ENCODE data around the gene BLMH.
"Not testable (repeated sequence)": the region's sequence is repeated elsewhere in the genome, so short reads cannot be mapped to it uniquely, and the experiment has no call there.

BLMH gene

DNA sequence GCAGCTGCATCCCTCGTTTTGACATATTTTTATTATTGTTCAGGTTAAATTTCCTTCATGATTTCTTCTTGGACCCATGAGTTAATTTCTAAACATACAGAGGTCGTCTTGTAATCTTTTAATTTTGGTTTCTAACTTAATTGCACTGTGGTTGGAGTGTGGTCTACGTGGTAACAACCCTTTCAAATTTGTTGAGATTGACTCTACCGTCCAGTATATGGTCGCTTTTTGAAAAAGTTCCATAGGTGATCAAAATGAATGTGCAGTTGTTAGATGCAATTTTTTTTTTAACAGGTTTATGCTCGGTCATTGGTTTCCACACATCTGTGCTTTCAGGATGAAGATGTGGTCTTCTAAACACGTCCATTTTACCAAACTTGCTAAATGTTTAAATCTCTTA is 45.3 kb downstream of the BLMH start:
- no peak for DNase-seq

DNA sequence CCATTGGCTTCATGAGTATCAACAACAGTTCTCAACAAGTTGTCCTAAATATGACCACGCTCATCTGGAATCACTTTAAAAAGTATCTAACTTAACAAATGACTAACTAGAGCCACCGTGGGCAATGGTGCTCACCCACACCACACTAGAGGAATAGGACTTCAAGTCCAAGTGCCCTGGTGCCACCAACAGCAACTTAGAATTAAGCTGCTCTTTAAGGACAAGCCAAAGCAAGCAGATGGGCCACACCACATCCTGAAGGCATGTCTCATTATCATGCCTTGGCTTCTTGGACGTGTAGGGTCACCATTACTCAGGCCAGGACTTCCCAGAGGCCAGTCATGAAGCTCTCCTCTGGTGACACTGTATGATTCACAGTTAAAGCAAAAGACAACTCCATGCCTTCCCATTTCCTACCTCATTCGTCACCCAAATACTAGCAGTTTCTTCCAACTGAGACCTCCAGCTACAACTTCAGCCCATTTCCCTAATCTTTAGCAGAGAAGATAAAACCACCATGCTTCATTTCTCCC is 46.8 kb downstream of the BLMH start:
- DNase-seq = no peak

DNA sequence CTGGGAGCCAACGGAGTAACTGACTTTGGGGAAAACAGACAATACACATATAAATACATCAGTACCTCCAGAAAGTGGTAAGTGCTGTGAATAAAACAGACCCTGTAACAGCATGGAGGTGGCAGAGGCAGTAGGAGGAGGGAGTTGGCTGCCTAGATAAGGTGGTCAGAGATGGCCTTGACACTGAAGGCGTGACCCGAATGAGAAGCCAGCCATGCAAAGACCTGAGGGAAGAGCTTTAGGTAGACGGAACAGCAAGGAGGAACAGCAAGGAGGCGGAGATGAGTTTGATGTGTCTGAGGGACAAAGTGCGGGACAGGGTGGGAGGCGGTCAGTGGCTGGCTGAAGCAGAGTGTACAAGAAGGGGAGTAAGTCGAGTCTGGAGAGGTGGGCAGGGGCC is 48.2 kb downstream of the BLMH start:
- DNase-seq = no peak

DNA sequence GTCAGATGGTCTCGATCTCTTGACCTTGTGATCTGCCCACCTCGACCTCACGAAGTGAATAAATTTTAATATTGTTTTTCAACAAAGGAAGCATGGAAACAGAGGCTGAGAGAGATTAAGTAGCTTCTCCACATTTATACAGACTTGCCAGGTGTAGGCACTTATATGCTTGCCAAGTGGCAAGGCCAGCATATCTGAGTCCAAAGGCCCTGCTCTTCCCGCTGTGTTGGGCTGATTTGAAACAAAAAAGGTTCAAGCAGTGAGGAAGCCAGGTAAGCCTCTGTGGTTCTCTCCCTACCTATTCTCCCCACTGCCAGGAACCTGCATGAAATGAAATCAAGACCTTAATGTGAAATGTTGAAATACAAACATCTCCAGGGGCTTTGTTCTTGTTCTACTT is 48.7 kb downstream of the BLMH start:
- DNase-seq = no peak

DNA sequence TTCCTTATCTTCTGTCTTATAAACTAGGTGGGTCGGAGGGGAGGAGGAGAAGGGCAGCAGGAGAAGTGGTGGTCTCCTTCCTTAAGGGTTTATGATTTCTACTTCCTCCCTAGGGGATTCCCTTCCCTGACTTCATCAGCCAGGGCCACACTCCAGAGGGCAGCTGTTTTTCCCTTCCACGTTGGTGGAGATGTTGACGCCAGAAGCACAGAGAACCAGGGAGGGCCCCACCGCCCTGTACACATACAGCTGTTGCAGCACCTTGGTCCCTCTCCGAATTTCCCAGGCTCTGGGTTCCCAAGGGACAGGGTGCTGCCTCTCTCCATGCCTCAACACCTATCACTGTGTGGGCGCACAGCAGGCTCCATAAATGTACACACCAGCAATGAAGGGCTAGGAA is 50.7 kb downstream of the BLMH start:
- no peak for DNase-seq

DNA sequence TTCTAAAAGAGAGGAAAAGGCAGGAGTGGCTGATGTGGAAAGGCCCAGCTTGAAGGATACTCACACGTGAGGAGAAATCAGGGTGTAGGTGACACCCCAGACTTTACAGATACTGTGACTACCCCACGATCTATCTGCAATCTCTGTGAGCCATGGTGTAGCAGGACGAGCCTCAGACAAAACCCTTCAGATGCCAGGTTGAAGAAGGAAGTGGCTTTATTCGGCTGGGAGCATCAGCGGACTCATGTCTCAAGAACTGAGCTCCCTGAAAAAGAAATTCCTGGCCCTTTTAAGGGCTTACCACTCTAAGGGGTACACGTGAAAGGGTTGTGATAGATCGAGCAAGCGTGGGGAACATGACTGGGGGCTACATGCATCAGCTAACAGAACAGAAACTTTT is 51.6 kb downstream of the BLMH start:
- no peak for DNase-seq

DNA sequence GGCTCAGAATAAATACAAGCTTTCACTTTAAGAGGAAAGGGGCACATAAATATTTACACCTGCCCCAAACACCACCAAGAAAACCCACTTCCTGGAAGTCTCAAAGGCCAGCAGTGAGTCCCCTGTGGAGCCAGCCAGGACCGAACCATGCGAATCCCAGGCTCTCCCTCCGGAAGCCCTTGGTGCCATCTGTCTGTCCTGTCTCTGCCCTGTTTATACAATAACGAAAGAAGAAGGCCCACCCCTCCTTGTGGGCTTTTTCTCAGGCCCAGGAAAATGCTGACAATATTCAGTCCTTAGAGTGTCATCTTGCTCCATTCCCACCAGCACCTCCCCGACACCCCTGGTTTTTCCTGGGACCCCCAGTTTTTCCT is 52.7 kb downstream of the BLMH start:
- DNase-seq = no peak

DNA sequence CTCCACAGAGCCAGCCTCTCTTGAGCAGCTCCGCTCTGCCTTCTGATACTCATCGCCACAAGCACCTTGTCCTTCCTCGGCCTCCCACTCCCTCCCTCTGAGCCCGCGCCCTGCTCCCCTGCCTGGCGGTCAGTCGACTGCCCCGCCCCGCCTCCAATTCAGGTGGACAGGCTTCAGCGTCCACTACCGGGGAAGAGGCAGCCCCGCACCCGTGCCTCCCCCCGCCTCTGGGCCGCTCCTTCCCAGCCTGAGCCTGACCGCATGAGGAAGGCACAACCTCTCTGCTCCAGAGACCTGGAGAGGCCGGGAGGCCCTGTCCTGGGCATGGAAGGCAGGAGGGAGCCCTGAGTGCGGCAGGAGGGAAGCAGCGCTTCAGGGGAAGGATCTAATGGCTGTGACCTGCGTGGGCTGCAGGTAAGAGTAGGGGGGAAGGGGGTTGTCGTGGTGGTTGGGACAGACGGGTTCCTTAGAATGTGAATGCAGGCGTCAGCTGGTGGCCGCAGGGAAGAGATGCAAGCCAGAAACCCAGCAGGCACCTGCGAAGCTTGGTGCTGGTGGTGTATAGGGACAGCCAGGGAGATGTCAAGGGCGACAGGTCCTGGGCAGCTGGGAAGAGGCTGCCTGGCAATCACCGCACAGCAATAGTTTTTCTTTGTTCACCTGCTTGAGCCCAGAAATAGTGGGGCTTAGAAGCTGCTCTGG is 53.2 kb downstream of the BLMH start:
- DNase-seq = no peak

DNA sequence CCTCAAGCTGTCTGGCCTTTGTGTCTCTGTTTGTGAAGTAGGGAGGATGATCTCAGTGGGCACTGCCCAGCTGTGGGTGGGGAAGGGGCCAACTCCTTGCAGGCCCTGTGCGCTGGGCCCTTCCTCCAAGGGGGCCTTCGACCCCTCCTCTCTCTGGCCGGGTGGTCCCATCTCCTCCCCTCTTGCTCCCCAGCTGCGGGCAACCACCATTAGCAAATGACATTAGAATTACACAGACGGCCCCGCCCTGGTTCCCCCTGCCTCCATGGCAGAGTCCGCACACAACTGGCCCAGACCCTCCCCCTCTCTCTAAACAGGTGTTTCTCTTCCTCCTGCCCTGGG is 53.8 kb downstream of the BLMH start:
- DNase-seq = no peak

DNA sequence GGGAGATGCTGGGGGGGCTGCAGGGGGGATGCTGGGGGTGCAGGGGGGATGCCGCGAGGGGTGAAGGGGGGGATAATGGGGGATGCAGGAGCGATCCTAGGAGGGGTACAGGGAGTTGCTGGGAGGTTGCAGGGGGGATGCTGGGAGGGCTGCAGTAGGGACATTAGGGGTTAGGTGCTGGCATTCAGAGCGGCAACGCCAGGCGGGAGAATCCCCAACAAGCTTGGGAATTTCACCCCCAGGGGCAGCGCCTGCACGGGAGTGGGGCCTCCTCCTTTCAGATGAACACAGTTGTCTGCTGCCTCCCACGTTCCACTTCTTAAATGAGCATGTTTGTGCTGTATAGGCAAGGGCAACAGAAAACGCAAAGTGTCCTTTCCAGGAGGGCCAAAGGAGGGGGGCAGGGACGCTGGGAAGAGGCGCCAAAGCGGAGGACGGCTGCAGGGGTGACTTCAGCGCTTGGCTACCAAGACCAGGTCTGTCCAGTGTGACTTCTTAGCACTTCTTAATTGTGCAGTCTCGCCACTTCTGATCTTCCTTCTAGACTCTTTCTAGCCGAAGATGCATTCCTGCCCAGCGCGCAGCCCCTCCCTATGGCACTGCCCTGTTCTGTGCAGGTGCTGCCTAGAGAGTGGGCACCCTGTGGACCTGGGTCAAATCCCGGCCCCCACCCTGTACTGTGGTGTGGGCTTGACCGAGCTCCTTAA is 54.3 kb downstream of the BLMH start:
- DNase-seq = no peak

DNA sequence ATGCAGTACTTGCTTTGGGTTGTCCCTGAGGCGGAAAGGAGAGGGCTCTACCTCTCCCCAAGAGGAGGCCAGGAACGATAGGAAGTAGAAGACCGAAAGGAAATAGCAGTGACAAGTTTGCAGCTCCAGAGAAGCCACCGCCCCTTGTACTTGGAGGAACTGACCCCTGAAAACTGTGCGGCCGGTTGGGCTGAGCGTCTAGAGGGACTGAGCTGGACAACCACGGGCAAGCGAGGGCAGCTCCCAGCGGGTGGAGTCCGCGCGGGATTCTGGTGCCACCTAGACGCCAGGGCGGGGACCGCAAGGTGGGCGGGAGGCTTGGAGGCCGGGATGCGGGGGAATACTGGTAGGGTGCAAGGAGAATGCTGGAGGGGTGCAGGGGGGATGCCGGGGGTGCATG is 55.0 kb downstream of the BLMH start:
- DNase-seq = no peak

DNA sequence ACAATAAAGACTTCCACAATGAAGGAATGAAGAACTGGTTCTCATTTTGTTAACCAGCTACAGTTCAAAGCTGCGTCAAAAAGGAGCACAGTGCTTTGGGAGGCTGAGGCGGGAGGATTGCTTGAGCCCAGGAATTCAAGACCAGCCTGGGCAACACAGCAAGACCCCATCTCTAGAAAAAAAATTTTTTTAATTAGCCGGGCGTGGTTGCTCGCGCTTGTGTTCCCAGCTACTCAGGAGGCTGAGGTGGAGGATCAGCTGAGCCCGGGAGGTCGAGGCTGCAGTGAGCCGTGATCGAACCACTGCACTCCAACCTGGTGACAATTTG is 55.5 kb downstream of the BLMH start:
- DNase-seq = no peak

DNA sequence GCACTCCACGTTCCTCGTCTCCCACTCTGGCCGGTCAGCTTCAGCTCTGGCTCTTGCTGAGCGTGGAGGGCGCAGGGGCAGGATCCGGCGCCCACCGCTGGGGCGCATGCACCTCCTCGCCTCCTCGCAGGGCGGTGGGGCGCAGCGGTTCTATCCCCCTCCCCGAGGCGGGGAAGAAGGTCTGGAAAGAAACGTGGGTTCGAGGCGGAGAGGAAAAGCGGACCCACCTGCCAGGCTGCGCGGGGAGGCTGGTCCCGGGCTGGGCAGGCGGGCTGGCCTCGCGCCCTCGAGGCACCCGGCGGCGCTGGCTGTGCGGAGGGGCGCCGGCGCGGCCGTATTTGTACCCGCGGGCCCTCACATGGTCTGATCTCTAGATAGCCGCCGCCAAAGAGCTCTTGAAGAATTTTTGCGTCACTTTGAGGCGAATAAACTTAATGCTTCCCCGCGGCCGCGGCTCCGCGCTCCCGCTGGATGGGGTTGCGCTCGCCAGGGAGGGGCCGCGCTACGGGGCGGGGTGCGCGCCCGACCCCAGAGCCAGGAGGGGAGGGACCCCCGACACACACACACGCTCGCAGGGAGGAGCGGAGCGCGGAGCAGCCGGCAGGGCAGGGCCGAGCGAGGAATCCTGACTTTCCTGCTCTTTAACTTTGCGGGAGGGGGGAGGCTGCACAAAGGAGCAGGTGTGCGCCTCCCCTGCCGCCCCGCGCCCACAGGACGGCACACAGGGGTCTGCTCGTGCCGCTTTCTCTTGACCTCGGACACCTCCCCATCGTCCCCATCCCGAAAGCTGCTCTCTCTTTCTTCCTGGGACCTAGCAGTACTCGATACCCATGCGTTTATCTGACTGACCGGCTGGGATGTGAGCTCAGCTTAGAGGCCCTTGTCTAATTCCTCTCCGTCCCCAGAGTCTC is 56.1 kb downstream of the BLMH start, which contains the start of gene SLC6A4:
Gene SLC6A4, minus strand, starts transcription at position 312 of the 911 bp plus-strand sequence. CDS start 13,739 bp downstream, outside the sequence.
- no peak for DNase-seq

DNA sequence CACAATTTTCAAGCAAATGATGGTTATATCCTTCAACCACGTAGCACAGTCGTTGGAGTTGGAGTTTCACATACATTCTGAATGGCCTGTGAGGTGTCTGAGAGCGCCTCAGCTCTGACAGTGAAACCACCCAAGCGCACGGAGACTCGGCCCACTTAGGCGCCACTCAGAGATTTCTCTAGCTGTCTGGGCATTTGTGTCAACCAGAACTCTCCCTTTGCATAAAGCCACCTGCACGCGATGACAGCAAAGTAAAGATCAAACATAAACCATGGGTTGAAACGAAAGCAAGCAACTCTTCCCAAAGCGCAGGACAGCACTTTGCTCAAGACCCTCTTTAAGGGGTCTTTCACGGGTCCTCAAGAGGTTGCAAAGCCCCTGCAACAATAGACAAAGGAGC is 56.8 kb downstream of the BLMH start:
- no peak for DNase-seq

DNA sequence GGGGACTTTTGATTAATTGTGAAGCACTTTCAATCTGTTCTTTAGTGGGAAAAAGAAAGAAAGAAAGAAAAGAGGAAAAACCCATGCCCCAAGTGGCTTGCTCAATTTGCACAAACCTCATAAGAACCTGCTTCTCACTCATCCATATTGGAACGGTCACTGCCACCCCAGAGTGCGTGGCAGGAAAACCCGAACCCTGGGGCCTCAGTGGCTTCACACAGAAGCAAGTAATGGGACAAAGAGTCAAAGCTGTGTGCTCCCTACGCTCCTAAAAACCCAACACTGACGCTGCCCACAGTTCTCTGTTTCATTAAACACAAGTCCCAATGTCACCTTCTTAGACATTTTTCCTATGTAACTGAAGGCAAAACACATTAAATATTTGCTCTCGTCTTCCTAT is 57.4 kb downstream of the BLMH start:
- no peak for DNase-seq

DNA sequence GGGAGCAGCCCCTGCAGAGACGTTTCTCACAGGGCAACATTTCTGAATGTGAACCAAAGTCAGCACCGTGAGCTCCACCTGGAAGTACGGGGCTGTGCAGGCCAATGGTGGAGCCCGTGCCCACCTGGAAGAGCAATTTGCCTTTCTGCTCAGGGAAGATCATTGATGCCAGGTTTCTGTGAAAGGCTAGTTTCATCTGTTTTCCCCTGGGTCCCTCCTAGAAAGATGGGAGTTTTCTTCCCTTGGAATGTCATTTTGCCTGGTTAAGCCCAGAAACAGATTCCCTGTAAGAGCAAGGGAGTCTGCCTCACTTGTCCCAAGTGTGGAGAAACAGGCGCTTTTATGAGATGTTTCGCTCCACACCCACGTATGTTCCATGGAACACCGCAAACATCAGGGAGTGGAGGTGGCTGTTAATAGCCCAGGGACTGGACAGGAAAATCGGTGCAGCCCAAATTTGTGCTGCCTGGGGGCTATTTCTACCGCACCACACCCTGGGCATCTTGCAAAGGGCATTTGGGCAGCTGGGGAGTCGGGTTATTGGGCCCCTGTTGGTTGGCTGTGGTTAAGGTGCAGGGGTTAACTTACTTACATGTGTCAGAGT is 58.8 kb downstream of the BLMH start:
- DNase-seq = no peak

DNA sequence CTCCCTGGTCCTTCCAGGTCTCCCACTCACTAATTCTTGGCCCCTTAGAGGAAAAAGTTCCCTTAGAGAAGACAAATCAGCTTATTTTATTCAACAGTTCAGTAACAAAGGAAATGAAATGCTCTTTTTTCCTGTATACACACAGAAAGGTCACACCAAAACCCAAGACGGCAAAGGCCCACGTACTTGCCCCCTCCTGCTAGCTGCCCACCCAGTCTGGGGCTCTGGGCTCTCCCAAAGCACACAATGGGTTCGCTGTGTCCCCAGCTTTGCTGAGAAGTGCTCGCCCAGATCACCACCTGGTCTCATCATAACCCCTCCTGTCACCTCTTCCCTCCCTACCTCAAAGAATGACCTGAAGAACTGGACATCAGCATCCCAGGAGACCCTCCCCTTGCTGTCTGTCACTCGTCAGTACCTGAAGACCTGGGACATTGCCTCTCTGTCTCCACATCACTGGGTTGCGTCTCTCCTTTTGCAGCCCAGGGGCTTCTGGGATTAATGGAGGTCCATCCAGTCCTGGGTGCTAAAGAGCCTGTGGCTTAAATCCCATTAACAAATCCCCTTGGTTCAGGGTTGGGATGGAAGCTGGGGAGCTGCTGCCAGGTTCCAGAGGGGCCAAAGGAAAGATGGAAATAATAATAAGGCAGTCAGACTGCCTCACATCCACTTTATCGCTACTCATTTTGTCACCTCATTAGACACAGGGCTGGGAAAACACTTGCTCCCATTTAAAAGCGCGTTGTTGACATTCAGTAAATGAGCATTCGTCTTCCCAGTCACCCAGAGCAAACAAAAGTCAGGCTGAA is 59.5 kb downstream of the BLMH start:
- no peak for DNase-seq

DNA sequence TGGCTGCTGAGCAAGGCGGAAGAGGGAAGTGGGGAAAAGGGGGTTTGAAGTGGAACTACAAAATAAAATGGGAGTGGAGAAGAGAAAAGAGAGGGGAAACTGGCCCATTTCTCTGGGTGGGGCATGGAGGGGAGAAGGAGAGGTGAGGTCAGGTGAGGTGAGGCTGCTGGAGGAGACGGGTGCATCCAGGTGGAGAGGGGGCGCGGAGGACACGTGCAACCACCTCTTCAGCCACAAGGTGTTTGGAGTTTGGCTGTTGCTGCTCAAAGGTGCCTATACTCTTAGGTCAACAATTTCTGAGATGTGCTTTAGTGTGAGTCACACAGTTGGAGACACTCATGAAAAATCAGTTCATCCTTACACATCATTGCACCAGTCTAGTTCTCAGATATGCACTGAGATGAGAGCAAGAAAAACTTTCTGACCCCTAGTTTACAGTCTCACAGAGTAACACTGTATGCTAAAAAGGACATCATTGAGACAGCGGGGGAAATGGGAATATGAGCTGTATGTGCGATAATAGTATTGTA is 61.1 kb downstream of the BLMH start:
- no peak for DNase-seq

DNA sequence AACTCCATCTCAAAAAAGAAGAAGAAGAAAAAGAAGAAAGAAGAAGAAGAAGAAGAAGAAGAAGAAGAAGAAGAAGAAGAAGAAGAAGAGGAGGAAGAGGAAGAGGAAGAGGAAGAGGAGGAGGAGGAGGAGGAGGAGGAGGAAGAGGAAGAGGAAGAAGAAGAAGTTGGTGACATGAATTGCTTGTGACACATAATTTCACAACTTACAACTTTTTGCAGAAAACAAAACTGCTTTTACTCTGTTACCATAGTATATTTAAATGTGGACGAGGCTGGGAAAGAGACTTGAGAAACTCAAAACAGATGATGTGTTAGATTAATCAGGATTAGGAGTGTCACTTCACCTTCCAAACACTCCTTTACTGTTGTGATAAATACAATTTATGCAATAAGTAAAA is 61.7 kb downstream of the BLMH start:
- not testable (repeated sequence) for DNase-seq

DNA sequence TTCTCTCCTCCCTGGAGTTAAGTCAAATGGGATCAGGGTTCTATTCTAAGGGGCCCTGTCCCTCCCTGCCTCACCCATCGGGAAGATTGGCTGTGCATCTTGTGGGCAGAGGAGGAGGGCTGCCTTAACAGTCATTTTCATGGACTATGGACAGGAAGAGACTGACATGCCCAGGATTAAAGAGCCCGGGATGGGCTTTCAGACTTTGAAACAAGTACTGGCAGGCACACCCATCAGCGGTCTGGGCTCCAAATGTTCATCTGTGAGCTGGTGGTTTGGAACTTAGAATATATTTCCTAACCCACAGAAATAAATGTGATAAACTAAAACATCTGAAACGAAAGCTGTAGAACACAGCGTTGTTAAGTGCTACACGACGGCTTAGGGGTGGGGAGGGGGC is 62.7 kb downstream of the BLMH start:
- no peak for DNase-seq

DNA sequence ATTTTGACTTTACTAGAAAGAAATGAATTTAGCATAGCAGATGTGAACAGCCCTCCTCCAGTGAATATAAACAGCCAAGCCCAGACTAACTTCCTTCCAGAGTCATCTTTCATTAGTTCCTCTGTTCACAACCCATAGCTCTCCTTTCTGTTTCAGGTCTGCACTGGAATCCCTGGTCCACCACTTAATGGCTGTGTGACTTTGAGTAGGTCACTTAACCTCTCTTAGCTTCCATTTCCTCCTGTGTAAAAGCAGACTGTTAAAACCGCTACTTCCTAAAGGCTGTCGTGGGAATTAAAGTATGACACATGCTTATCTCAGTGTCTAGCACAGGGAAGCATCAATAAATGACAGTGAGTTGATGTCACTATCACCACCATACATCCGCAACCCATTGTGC is 63.7 kb downstream of the BLMH start:
- DNase-seq = no peak

DNA sequence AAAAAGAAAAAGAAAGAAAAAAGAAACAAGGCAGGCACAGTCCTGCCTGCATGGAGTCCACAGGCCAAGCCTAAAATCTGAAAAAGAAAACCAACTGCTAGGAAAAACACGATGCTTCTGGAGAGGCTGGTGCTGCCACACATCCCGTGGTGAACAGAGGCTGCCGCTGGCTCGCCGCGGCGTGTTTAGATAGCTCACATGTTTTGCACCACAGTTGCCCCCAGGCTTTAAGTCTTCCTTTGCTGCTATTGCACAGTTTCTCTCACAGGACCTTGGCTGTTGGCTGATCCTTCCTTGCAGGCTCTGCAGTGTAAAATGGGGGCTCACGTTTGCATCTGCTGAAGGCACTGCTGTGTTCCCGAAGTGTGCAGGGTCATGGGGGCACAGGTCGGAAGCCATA is 64.9 kb downstream of the BLMH start:
- no peak for DNase-seq

All from NCI-H187 treated with DMSO at 0.1 percent for 48 hours (cell line).